ENCODE measurements around the gene ANKS1A. TPM values are rescaled to one million over a fixed set of nuclear protein-coding genes. Genes with fewer than 3 reads are reported as not detected.

ANKS1A gene
- polyA plus RNA-seq, 3 donors = 1.7 to 8.0 (median 3.1) TPM

DNA sequence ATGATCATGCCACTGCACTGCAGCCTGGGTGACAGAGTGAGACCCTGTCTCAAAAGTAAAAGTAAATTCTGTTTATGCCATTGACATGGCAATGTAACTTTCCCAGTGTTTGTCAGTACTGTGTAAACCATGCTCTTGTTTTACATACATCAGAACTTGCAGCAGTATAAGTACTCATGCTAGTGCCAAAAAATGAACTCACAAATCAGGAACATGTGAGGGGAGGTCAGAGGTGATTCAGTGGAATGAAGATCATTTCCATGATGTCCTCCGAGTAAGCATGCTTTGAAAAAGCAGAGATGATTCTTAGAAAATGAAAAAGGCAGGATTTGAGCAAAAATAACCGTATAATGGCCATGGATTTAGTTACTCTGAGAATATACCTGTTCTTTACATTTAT is 81.9 kb downstream of the ANKS1A start:
- Histone ChIP-seq H3K36me3 (replicated peaks in 1 of 2; ENCODE audit: control insufficient read depth in 1 of 2, insufficient read depth in 2 of 2, low read length in 2 of 2) (peaks cover 33 to 50% of the 10 kb centered on the region in 2 donors), H3K4me3 (replicated peaks in 1 of 3; ENCODE audit: low read depth in 2 of 3, low read length in 3 of 3) (no peak overlapping the region), H3K27me3 (ENCODE audit: control insufficient read depth in 2 of 2, insufficient read depth in 2 of 2, low read length in 2 of 2) (no peaks in the 10 kb centered on the region), H3K9me3 (replicated peaks in 1 of 2; ENCODE audit: control insufficient read depth in 1 of 2, insufficient read depth in 1 of 2, low read length in 2 of 2) (no peaks in the 10 kb centered on the region), H3K27ac (ENCODE audit: low read depth in 1 of 2, low read length in 2 of 2) (no peak overlapping the region), H3K4me2 (replicated peaks; ENCODE audit: extremely low read depth, low read length, poor library complexity, severe bottlenecking) (no peak overlapping the region), H4K20me1 (ENCODE audit: insufficient read depth, low read length) (peaks cover 5% of the 10 kb centered on the region), H3K9ac (ENCODE audit: insufficient read depth, low read length, poor library complexity, severe bottlenecking) (no peak overlapping the region), H3K79me2 (ENCODE audit: insufficient read depth, low read length) (peaks cover 10% of the 10 kb centered on the region), H2AFZ (ENCODE audit: insufficient read depth, low read depth, low read length, poor library complexity, severe bottlenecking) (no peak overlapping the region), H3K4me1 (ENCODE audit: control insufficient read depth in 1 of 2, insufficient read depth in 2 of 2, low read length in 2 of 2) (no peaks in the 10 kb centered on the region)
- no peak for DNase-seq
- H3K4me1 Mint-ChIP-seq = no peaks in the 10 kb centered on the region
- H3K36me3 Mint-ChIP-seq = peaks cover 49 to 60% of the 10 kb centered on the region in 2 donors
- intact Hi-C loops (cut with micrococcal nuclease) = no loop called here
- no peaks in the 10 kb centered on the region for H3K27me3 Mint-ChIP-seq (ENCODE audit: low read depth in 3 of 3)
- no peak overlapping the region for H3K4me3 Mint-ChIP-seq
- no peak overlapping the region for H3K27ac Mint-ChIP-seq
- WGBS (ENCODE audit: insufficient coverage) = 100% methylated on average over 1 of the region's 2 CpGs
- H3K9me3 Mint-ChIP-seq = no peaks in the 10 kb centered on the region
- TF ChIP-seq, protein P1, sequence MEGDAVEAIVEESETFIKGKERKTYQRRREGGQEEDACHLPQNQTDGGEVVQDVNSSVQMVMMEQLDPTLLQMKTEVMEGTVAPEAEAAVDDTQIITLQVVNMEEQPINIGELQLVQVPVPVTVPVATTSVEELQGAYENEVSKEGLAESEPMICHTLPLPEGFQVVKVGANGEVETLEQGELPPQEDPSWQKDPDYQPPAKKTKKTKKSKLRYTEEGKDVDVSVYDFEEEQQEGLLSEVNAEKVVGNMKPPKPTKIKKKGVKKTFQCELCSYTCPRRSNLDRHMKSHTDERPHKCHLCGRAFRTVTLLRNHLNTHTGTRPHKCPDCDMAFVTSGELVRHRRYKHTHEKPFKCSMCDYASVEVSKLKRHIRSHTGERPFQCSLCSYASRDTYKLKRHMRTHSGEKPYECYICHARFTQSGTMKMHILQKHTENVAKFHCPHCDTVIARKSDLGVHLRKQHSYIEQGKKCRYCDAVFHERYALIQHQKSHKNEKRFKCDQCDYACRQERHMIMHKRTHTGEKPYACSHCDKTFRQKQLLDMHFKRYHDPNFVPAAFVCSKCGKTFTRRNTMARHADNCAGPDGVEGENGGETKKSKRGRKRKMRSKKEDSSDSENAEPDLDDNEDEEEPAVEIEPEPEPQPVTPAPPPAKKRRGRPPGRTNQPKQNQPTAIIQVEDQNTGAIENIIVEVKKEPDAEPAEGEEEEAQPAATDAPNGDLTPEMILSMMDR (IDR thresholded peaks at IDR 0.05) = no peak

DNA sequence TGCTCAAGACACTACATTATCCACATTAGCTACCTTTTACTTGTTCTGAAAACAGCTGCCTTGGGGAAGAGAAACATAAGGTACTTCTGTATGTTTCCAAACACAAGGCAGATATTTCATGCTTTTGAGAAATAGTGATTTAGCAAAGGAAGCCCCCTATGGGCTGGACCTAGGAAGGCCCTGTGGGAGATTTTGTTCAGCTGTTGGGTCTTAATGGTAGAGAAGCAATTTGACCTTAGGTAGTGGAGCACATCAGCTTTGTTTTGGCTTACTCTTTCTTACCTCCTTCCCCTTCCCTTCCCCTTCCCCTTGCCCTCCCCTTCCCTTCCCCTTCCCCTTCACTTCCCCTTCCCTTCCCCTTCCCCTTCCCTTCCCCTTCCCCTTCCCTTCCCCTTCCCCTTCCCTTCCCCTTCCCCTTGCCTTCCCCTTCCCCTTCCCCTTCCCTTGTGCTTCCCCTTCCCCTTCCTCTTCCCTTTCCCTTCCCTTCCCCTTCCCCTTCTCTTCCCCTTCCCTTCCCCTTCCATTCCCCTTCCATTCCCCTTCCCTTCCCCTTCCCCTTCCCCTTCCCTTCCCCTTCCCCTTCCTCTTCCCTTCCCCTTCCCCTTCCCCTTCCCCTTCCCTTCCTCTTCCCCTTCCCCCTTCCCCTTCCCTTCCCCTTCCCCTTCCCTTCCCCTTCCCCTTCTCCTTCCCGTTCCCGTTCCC is 84.6 kb downstream of the ANKS1A start:
- Histone ChIP-seq H3K36me3 (replicated peaks in 1 of 2; ENCODE audit: control insufficient read depth in 1 of 2, insufficient read depth in 2 of 2, low read length in 2 of 2) (peaks cover 41 to 53% of the 10 kb centered on the region in 2 donors), H3K4me1 (ENCODE audit: control insufficient read depth in 1 of 2, insufficient read depth in 2 of 2, low read length in 2 of 2) (no peaks in the 10 kb centered on the region), H3K9ac (ENCODE audit: insufficient read depth, low read length, poor library complexity, severe bottlenecking) (no peak overlapping the region), H3K4me3 (replicated peaks in 1 of 3; ENCODE audit: low read depth in 2 of 3, low read length in 3 of 3) (no peak overlapping the region), H3K9me3 (replicated peaks in 1 of 2; ENCODE audit: control insufficient read depth in 1 of 2, insufficient read depth in 1 of 2, low read length in 2 of 2) (no peaks in the 10 kb centered on the region), H2AFZ (ENCODE audit: insufficient read depth, low read depth, low read length, poor library complexity, severe bottlenecking) (no peak overlapping the region), H3K79me2 (ENCODE audit: insufficient read depth, low read length) (no peaks in the 10 kb centered on the region), H3K27me3 (ENCODE audit: control insufficient read depth in 2 of 2, insufficient read depth in 2 of 2, low read length in 2 of 2) (no peaks in the 10 kb centered on the region), H3K27ac (ENCODE audit: low read depth in 1 of 2, low read length in 2 of 2) (peak overlapping the region in 1 of 2 donors; percentile 3), H3K4me2 (replicated peaks; ENCODE audit: extremely low read depth, low read length, poor library complexity, severe bottlenecking) (no peak overlapping the region), H4K20me1 (ENCODE audit: insufficient read depth, low read length) (peaks cover 4% of the 10 kb centered on the region)
- peaks cover 53 to 63% of the 10 kb centered on the region in 2 donors for H3K36me3 Mint-ChIP-seq
- DNase-seq = no peak
- no peak overlapping the region for H3K27ac Mint-ChIP-seq
- no peak overlapping the region for H3K4me3 Mint-ChIP-seq
- WGBS (ENCODE audit: insufficient coverage) = no CpG with 5 or more reads among the region's 2 CpGs
- no peaks in the 10 kb centered on the region for H3K4me1 Mint-ChIP-seq
- TF ChIP-seq, protein P1 (IDR thresholded peaks at IDR 0.05) = no peak
- H3K9me3 Mint-ChIP-seq = no peaks in the 10 kb centered on the region
- no peaks in the 10 kb centered on the region for H3K27me3 Mint-ChIP-seq (ENCODE audit: low read depth in 3 of 3)
- intact Hi-C loops (cut with micrococcal nuclease) = no loop called here

All from CD14-positive monocyte (primary cell).